ENCODE results near the gene CEP57L1.

DNA sequence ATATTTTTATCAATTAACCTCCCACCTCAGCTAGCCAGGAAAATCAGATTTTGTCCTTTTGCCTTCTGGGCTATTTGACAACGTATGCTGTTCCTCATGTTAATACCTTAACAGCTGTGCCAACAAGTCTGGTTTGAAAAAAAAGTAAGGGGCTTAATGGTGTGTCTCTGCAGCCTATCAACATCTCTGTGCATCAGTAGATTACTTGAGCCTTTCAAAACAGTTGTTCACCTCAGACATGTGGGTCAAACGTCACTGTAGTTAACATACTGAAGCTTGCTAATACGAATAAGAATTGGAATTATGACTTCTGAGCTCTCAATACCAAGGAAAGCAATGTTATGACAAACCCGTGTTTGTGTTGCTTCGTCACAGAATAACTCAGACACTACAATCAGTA lies 23.0 kb downstream of the CEP57L1 start:
- TF ChIP-seq, protein P1, sequence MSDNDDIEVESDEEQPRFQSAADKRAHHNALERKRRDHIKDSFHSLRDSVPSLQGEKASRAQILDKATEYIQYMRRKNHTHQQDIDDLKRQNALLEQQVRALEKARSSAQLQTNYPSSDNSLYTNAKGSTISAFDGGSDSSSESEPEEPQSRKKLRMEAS (IDR thresholded peaks at IDR 0.05; ENCODE audit: low read depth, low read length), result no peak
- TF ChIP-seq, protein P2, sequence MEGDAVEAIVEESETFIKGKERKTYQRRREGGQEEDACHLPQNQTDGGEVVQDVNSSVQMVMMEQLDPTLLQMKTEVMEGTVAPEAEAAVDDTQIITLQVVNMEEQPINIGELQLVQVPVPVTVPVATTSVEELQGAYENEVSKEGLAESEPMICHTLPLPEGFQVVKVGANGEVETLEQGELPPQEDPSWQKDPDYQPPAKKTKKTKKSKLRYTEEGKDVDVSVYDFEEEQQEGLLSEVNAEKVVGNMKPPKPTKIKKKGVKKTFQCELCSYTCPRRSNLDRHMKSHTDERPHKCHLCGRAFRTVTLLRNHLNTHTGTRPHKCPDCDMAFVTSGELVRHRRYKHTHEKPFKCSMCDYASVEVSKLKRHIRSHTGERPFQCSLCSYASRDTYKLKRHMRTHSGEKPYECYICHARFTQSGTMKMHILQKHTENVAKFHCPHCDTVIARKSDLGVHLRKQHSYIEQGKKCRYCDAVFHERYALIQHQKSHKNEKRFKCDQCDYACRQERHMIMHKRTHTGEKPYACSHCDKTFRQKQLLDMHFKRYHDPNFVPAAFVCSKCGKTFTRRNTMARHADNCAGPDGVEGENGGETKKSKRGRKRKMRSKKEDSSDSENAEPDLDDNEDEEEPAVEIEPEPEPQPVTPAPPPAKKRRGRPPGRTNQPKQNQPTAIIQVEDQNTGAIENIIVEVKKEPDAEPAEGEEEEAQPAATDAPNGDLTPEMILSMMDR (IDR thresholded peaks at IDR 0.05; ENCODE audit: low read depth, low read length), result no peak
